NCI-H2107 treated with DMSO at 0.1 percent for 48 hours (cell line): ENCODE data around the gene RBM4.
"Not testable (repeated sequence)": the region's sequence is repeated elsewhere in the genome, so short reads cannot be mapped to it uniquely, and the experiment has no call there.

Source experiments
- DNase-seq: peaks from one replicate; lab custom pipeline; 2025; ENCODE audit not compliant: unreplicated experiment; lab: John Stamatoyannopoulos, UW

RBM4 gene

DNA sequence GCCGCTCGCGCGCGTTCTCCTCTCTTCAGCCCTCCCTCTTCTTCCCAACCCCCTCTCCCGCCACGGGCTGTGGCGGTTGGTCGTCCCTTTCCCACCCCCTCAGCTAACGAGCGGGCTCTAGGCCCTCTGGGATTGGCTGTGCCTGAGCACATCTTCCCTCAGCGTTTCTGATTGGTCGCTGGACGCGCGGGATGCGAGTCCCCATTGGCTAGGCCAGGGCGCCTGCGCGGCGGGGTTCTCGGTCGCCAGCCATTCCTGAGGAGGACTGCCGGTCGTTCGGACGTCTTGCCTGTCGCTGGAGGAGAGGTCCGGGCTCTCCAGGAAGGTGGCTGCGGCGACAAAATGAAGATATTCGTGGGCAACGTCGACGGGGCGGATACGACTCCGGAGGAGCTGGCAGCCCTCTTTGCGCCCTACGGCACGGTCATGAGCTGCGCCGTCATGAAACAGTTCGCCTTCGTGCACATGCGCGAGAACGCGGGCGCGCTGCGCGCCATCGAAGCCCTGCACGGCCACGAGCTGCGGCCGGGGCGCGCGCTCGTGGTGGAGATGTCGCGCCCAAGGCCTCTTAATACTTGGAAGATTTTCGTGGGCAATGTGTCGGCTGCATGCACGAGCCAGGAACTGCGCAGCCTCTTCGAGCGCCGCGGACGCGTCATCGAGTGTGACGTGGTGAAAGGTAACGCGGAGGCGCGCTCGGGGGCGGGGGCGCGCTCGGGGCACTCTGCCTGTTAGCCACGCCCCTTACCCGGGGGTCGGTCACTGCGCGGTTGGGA, 21.9 kb upstream of the RBM4 start, which contains the start of gene RBM14:
RBM14 (plus strand) TSS at position 252 of the 776 bp plus-strand sequence; CDS start at position 343, 91 bp downstream.
- peak; percentile 96 for DNase-seq

DNA sequence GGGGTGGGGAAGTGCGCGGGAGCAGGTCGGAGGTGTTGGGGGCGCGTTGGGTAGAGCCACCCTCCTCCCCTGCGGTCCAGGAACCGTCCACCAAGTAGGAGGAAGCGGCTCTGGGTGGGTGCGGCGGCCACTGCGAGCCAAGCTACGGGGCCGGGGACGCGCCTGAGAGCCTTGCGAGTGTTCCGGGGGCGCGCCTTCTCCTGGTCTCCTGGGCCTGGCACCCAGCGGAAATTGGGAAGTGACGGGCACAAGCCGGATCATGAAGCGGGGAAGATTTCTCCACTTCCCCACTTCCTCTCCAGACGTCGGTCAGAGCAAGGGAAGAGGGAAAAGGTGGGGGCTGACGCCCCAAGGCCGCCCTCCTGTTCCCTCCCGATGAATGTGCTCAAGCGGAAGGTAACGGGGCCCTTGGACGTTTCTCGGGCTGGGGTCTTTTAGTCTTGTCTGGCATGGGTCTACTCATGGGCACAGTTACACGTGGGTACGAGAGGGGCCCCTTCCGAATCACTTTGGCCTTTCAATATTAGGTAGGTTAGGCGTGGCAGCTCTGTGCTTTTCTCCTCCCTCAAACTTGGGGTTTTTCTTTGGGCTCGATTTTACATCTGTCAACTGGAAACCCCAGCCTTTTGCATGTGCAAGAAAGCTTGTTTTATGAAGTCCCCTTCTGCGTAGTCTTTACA, 21.2 kb upstream of the RBM4 start:
- DNase-seq: no peak

DNA sequence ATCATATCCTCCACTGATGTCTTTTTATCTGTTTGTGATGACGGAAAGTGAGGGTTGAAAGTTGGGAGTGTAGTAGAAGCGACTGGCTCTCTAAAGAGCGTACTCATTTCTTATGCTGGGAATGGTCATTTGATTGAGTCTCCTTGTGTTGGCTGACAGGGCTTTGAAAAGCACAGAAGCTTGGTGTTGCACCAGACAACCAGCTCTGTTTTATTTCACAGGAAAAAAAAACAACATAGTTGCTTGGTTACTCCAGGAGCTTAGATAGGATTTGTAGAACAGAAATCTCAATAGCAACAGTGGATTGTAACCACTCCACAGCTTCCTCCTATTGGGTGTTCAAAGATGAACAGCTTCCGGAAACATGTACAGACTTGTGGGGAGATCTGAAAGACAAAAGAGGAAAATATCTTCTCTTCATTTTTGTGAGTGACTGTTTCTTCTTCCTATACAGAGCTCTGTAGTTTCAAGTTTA, 19.4 kb upstream of the RBM4 start:
- no peak for DNase-seq

DNA sequence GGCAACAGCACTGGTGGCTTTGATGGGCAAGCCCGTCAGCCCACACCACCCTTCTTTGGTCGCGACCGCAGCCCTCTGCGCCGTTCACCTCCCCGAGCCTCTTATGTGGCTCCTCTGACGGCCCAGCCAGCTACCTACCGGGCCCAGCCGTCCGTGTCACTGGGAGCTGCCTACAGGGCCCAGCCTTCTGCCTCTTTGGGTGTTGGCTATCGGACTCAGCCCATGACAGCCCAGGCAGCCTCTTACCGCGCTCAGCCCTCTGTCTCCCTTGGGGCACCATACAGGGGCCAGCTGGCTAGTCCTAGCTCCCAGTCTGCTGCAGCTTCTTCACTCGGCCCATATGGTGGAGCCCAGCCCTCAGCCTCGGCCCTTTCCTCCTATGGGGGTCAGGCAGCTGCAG, 14.1 kb upstream of the RBM4 start:
- DNase-seq: no peak

DNA sequence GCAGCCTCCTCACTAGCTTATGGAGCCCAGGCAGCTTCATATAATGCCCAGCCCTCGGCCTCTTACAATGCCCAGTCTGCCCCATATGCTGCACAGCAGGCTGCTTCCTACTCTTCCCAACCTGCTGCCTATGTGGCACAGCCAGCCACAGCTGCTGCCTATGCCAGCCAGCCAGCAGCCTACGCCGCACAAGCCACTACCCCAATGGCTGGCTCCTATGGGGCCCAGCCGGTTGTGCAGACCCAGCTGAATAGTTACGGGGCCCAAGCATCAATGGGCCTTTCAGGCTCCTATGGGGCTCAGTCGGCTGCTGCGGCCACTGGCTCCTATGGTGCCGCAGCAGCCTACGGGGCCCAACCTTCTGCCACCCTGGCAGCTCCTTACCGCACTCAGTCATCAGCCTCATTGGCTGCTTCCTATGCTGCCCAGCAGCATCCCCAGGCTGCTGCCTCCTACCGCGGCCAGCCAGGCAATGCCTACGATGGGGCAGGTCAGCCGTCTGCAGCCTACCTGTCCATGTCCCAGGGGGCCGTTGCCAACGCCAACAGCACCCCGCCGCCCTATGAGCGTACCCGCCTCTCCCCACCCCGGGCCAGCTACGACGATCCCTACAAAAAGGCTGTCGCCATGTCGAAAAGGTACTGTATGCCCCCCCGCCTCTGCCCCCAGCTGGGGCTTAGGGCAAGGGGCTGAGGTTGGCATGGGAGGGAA, 13.3 kb upstream of the RBM4 start:
- DNase-seq: no peak

DNA sequence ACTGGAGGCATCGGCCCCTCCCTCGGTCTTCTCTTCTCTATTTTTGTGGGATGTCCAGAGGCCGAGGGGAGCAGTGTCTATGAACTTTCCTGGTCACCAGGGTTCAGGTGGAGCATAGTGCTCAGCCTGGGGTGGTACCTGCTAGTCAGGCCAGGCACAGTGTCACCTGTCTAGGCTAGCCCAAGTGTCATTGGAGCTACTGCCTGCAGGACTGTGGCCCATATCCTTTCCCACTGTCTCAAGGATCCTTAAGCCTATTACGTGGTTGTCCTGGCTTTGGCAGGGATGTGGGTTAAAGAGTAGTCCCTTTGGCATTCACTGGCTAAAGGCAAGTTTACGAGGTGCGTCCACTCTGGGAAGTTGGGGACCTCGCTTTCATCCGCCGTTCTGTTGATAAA, 12.8 kb upstream of the RBM4 start:
- DNase-seq: no peak

DNA sequence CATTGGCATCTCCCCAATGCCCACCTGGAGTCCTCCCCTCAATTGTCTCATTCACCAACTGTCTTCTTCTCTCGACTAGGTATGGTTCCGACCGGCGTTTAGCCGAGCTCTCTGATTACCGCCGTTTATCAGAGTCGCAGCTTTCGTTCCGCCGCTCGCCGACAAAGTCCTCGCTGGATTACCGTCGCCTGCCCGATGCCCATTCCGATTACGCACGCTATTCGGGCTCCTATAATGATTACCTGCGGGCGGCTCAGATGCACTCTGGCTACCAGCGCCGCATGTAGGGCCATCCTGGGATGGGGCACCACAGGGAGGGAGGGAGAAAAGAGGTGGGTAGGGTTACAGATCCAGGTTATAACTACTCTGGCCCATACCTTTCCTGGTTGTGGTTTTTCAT, 12.1 kb upstream of the RBM4 start:
- no peak for DNase-seq

DNA sequence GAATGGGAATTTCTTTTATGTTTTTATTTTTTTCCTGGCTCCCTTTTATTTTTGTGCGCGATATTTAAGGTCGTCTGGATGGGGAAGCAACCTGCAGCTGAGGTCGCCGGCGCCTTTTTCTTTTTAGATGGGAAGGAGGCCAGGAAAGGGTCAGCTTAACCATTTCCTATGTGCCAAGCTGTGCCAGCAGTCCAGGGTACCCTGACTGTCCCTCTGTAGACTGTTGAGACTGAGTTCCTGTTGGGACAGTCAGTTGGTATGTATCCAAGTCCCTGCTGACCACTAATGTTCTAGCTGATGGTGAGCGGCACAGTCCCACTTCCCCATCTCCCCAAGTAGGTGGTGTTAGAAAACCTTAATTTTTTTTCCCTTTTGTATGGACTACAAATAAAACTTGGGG, 11.6 kb upstream of the RBM4 start:
- DNase-seq: no peak

DNA sequence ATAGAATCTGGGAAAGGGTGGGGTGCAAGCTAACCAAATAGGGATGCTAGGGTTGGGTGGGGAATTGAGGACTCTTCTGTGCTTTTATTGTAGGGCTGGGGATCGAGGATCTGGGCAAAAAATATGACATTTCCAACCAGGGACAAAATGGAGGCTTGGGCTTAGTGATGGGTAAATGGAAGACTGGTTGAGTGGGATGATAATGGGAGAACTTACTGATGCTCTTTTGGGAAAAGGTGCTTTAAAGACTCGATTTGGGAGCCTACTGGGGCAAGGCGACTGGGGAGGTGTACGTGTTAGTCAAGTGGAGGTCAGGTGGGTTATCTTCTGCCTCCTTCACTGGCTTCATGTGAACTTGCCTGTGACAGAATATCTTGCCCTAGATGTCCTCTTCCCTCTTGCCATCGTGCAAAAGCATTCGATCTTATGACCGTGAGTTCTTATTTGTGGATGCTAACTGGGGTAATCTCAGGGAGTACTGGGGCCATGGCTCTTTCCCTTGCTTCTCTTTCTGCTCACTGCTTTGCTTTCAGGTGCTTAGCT, 10.4 kb upstream of the RBM4 start:
- no peak for DNase-seq

DNA sequence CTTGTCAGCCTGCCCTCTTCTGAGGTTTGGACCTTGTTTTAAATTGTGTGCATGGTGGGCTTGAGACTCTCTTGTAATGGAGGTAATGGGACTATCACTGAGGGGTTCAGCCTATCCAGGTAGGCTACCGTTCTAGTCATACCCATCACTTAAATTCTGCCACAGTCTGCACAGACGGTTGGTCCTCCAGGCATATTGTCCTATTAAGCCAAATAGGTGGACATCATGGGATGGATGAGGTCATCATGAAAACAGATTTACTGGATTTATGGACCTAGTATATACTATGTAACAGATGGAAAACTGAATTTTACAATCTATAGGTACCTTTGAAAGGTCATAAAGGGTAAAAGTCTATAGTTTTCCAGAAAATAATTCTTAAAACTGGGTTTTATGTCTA, 9.1 kb upstream of the RBM4 start:
- no peak for DNase-seq

DNA sequence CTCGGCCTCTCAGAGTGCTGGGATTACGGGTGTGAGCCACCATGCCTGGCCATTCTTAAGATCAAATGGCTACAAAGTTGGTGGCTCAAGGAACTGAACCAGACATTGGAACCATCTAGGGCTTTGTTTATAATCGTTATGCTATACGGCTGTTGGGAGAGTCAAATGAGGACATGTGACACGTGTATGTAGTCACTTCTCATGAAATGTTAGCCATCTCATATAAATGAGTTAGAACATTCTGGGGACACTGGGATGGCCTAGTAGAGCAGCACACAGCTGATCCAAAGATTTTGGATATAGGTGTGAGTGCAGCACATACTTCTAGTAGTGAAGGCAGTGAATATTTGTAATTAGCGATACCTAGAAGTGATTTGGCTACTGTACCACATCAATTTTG, 6.6 kb upstream of the RBM4 start:
- DNase-seq: no peak

DNA sequence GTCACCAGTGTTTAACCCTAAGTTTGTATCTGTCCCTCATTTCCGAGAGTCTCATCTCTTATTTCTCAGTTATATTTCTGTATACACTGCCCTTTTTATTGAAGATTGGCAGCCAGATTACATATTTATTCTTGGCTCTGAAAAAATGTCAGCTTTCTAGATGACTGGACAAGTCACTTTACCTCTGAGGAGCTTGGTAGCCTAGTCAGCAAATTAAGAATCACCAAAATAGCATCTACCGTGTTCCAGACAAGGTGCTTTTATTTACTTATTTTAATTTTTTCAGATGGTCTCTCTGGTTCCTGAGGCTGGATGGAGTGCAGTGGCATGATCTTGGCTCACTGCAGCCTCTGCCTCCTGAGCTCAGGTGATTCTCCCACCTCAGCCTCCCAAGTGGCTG, 5.6 kb upstream of the RBM4 start:
- DNase-seq: no peak

DNA sequence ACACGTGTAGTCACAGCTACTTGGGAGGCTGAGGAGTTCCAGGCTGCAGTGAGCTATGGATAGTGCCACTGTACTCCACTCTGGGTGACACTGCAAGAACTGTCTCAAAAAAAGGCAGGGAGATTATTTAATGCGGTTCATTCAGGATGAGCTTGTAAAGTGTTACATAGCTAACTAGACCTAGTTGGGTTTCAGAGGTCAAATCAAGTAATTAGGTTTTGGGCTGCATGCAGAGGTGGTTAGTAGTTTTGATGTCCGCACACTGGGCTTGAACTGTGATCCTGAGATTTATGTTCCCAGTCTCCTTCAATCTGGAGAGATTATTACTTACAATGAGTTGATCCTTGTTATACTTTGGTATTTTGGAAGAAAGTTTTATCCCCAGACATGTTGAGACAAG, 2.1 kb upstream of the RBM4 start:
- DNase-seq: no peak

DNA sequence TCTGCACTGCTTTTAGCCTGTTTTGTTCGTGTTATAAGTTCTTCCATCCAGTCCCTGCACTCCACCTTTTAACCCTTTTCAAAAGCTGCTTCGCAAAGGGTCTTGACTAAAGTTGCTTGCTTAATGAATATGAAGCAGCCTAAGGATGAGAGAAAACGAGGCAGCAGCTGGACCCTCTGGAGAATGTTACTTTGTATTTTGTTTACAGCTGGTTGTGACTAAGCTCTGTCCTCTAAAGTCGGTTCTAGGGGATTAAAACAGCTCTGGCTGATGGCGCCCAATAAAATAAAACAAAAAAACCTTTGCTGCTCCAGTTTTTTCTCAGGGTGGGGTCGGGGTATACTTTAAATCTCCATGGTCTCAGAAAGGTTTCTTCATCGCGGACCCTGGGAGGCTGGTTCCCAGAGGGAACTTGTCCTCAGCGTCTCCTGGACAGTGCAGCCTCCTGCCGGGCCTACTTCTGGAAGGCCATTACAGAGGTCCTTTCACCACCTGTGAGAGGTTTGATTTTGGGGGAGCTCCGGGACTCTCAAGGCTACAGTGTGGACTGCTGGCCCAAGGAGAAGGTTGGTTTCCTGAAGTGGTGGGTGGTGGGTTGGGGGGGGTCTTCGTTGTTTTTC, 836 bp upstream of the RBM4 start:
- DNase-seq: no peak

DNA sequence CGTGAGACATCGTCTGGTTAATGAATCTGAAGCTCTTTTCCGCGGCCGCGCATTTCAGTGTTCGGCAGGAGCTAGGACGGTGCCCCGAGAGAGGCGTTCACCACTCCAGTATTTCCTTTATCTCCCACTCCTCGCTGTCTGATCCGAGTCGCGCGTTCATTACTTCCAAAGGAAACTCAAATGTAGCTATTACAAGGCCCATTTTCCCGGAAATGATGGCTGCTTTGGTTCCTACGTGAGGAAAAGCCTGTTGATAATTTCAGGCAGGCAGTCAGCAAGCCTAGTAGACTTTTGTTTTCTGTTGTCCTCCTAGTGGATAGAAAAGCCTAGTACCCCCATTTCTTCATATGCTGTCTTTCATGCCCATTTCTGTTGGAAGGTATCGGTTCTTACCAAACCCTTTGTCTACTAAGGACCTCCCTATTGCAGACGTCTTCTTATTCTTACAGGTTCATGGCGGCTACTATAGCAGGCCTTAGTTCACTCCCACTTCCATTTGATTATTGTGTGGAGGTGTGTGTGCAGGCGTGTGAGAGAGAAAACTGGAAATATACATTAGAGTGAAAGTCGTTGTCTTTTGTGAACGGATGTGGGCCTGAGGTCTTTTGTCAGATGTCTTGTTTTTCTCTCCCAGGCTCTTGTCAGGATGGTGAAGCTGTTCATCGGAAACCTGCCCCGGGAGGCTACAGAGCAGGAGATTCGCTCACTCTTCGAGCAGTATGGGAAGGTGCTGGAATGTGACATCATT, 737 bp downstream of the RBM4 start:
- DNase-seq: no peak

DNA sequence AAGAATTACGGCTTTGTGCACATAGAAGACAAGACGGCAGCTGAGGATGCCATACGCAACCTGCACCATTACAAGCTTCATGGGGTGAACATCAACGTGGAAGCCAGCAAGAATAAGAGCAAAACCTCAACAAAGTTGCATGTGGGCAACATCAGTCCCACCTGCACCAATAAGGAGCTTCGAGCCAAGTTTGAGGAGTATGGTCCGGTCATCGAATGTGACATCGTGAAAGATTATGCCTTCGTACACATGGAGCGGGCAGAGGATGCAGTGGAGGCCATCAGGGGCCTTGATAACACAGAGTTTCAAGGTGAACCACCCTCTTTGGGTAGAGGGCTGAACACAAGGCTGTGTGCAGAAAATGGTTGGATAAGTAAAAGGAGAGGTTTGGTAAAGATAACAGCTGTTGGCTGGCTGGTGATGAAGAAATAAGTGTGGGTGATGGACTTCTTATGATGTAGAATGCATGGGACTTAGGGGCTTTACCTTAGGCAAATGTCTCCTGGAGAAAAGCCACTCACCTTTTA, 1.4 kb downstream of the RBM4 start:
- not testable (repeated sequence) for DNase-seq

DNA sequence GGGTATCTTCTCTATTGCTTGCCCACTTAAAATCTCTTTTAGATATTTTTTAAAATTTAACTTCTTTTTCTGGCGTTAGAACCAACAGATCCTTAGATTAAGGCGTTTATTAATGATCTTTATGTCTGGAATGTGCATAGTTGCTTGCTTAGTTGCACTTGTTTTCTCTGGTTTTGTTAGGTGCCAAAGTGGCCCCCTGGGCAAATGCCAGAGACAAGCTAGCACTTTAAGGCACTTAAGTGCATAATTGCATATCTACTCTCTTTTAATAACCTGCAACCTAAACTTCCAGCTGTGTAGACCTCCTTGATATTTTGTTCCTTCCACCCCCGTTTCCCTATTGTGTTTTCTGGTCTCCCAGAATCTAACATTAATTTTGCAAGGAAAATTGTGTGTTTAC, 3.3 kb downstream of the RBM4 start:
- DNase-seq: peak; percentile 24

DNA sequence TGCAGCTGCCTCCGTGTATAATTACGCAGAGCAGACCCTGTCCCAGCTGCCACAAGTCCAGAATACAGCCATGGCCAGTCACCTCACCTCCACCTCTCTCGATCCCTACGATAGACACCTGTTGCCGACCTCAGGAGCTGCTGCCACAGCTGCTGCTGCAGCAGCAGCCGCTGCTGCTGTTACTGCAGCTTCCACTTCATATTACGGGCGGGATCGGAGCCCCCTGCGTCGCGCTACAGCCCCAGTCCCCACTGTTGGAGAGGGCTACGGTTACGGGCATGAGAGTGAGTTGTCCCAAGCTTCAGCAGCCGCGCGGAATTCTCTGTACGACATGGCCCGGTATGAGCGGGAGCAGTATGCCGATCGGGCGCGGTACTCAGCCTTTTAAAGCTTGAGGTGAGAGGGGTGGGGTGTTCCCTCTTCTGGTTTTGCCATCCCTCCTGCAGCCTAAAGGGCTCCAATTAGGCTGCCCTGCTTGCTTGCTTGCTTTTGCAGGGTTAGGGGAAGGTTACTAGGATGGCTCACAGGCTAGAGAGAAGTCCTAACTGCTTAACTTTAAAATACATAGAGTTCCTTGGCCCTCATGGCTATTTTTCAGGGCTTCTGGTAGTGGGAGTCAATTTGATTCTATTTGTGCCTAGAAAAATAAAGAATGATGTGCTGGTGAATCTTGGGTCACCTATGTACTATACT, 5.4 kb downstream of the RBM4 start:
- no peak for DNase-seq

DNA sequence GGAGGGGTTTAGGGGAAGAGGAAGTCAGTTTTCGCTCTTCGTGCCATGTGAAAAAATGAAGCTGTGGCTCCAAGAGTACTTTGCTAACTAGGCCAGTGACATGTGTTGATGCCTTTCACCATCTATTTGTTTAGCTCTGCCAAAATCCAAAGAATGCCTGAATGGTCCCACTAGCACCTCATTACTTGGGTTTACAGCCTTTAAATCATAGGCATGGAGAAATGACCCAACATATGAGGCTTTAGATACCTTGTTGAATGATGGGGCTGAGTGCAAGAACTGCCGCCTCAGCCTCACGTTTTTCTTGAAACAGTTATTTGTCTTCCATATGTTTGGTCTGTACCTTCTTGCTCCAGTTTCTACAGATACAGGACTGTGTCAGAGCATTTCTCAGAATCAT, 8.3 kb downstream of the RBM4 start:
- DNase-seq: no peak

DNA sequence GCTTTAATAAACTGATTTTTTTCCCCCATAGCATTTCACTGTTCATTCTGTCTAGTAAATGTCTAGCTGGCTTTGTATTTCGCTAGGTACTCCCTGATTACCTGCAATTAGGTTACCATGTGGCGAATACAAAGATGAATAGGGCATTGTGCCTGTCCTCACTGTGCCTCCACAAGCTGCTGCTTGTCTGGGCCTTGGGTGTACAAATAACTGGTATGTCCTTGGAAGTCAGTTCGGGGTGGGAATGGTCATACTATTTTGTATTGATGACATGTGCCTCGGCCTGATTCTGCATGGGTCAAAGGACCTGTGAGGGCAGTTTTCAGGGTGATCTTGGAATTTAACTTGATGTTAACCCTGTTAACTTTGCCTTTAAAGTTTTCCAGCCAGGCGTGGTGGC, 11.4 kb downstream of the RBM4 start:
- DNase-seq: no peak
